GM18508 (cell line): Measurements from ENCODE around the gene CTCF.

ENCODE experiments used
- ATAC-seq: cut with Tn5 transposase; IDR thresholded peaks from one replicate; pipeline ENCODE4 v1.9.1; 2021; ENCODE audit warnings: moderate number of reproducible peaks; ENCODE audit not compliant: insufficient read depth, unreplicated experiment

The CTCF gene

DNA sequence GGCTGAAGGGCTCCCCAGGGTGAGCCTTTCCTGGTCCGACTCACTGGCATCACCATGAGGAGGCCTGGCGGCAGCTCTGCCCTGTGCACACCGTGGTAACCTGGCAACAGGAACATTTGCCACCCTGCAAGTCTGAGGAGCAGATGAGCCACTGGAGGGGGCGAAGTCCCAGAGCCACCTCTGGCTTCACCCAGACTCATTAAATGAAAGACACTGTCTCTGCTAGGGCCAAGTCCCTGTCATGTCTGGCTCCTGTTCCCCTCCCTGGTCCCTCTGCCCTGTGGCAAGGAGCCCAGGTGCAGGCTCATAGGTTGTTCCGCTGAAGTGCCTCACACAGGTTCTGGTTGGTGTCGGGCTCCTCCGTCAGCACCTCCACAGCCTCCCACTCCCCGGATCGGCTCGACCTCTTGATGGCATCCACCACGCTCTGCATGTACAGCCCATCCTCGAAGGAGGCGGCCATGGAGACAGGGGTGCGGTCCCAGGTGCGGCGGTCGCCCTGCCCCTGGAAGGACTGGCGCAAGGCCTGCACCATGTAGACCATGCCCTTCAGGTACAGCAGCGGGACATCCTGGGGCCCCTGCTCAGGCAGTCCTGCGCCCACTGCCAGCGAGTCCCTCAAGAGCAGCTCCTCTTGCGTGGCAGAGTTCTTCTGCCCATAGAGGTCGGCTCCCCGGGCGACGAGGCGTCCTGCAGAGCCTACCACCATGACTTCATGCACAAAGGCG lies 112.7 kb downstream of the CTCF start:
- no peak for ATAC-seq

- ATAC-seq = no peak
Measured at GRCh38 chr16:67675579-67675935, 113.2 kb downstream of the CTCF start.

DNA sequence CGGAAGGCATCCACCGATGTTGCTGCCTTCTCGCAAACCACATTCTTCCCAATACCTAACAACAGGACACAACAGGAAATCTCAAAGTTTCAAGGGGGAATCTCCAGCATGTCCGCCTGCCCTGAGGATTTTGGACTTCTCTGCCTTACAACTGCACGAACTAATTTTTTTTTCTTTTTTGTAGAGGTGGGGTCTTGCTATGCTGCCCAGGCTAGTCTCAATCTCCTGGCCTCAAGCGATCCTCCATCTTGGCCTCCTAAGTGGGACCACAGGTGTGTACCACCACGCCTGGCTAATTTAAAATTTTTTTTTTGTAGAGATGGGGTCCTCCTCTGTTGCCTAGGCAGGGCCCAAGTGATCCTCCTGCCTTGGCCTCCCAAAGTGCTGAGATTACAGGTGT lies 113.7 kb downstream of the CTCF start:
- no peak for ATAC-seq

GRCh38 chr16:67676516-67676915 lies 114.2 kb downstream of the CTCF start:
- no peak for ATAC-seq

DNA sequence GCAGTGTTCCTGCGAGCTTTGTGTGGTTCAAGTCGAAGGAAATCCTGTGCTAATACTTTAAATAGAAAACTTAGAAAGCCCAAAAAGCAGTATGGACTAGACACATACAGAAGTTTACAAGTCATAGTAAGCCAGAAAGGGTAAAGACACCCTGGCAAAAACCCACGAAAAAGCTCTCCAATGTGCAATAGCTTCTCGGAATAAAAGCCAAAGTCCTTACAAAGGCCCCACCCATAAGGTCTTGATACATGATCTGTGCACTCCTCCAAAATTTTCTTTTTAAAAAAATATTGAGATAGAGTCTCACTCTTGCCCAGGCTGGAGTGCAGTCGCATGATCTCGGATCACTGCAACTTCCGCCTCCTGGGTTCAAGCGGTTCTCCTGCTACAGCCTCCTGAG lies 114.6 kb downstream of the CTCF start:
- no peak for ATAC-seq

- ATAC-seq = no peak
Measured at GRCh38 chr16:67677712-67678111, 115.4 kb downstream of the CTCF start.

DNA sequence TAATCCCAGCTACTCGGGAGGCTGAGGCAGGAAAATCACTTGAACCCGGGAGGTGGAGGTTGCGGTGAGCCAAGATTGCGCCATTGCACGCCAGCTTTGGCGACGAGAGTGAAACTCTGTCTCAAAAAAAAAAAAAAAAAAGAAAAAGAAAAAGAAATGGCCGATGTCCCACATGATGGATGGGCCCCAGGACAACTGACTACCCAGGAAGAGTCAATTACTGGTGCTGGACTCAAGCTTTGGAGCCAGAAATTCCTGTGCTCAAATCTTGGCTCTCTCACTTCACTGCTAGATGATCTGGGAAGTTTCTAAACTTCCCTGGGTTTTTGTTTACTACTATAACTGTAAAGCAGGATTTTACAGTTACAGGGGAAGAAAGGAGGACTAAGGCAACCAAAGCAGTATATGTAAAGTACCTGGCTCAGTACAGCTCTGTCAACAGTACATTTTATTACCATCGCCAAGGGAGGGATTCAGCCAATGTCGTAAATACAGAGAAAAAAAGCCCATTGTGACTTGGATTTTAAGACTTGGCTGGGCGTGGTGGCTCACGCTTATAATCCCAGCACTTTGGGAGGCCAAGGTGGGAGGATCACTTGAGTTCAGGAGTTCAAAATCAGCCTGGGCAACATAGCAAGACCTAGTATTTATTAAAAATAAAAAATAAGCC lies 116.2 kb downstream of the CTCF start:
- no peak for ATAC-seq

GRCh38 chr16:67679935-67680897 lies 117.9 kb downstream of the CTCF start:
- no peak for ATAC-seq

DNA sequence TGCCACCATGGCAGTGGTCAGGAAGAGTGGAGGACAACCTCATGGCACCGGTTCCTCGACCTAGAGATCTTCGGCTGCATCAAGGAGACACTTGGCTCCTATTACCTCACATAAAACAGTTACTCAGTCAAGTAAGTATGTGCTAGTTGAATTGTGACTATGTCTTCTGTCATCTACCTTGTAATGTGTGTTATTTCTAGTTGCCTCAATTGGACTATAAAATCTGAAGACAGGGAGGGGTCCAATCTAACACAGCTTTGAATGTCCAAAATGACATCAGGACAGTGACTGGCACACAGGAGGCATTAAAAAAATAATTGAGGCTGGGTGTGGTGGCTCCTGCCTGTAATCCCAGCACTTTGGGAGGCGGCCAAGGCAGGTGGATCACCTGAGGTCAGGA lies 121.4 kb downstream of the CTCF start:
- no peak for ATAC-seq

DNA sequence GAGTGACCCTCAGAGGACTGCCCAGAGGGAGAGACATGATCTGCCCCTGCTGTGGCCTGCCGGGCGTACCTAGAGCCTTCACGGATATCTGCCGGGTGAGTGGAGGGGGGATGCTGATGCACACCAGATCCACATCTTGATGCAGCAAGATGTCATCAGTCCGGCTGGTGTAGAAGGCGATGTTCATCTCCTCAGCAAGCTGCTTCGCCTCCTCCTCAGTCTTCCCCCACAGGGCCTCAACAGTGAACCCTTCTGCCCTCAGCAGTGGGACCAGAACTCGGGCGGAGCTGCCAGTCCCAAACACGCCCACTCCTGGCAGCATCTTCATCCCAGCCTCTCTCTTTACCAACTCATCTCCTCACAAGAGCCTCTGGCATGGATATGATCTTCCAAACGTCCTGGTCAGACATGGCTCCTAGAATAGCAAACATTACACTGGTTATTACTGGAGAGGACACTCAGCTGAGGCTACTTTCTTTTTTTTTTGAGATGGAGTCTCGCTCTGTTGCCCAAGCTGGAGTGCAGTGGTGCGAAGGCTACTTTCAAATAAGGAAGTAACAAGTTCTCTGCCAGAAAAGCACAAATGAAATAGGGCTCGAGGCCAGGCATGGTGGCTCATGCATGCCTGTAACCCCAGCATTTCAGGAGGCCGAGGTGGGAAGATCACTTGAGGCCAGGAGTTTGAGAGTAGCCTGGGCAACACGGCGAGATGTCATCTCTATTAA lies 123.2 kb downstream of the CTCF start:
- ATAC-seq = no peak
